Tibial nerve (tissue), 4 donors: ENCODE measurements around the gene IKBKE. TPM values are rescaled to one million over a fixed set of nuclear protein-coding genes. Genes with fewer than 3 reads are reported as not detected.

Experiments used
- DNase-seq, 2 donors: peaks; one replicate each; pipeline ENCODE4 v3.0.0-alpha.2; 2019; ENCODE audit warnings: low spot score in 2 of 2
- H3K27ac ChIP-seq, 4 donors: fragments of 200-600 bp; sonication (generic) in 3 of 4; one replicate each; pipeline ENCODE4 v1.5.1; 2017 to 2019; ENCODE audit warnings: mild to moderate bottlenecking in 1 of 4
- H3K27me3 ChIP-seq, 2 donors: fragments of 200-600 bp; sonication (generic) in 1 of 2; one replicate each; pipeline versions ENCODE4 v1.5.1 to v1.6.0; 2017 to 2019
- H3K36me3 ChIP-seq, 3 donors: fragments of 200-600 bp; sonication (generic); one replicate each; pipeline ENCODE4 v1.5.1; 2018 to 2019
- H3K4me1 ChIP-seq, 4 donors: fragments of 200-600 bp; sonication (generic) in 3 of 4; one replicate each; pipeline ENCODE4 v1.5.1; 2017 to 2019
- H3K4me3 ChIP-seq, 4 donors: fragments of 200-600 bp; sonication (generic) in 3 of 4; one replicate each; pipeline ENCODE4 v1.5.1; 2017 to 2019; ENCODE audit warnings: mild to moderate bottlenecking in 1 of 4, moderate library complexity in 1 of 4
- H3K9me3 ChIP-seq, 4 donors: fragments of 200-600 bp; sonication (generic) in 3 of 4; one replicate each; pipeline ENCODE4 v1.5.1; 2017 to 2019
- CTCF ChIP-seq, 5 experiments: fragments of 200-600 bp in 3 of 5; fragments of 450-650 bp in 2 of 5; sonication (generic) in 3 of 5; IDR thresholded peaks; one replicate each; pipeline ENCODE4 v1.5.1; 2016 to 2019; ENCODE audit warnings: antibody characterized with exemption in 5 of 5, mild to moderate bottlenecking in 3 of 5, moderate library complexity in 2 of 5
- EP300 ChIP-seq, 2 donors: sonication (generic); formaldehyde crosslinking; IDR thresholded peaks; one replicate each; pipeline ENCODE4 v1.6.1; 2017; ENCODE audit warnings: antibody characterized with exemption in 2 of 2, mild to moderate bottlenecking in 1 of 2
- POLR2A ChIP-seq, 2 donors: fragments of 450-650 bp; IDR thresholded peaks; one replicate each; pipeline ENCODE4 v1.6.1; 2017; ENCODE audit warnings: antibody characterized with exemption in 2 of 2, mild to moderate bottlenecking in 2 of 2, moderate library complexity in 2 of 2
- WGBS, 2 donors: methylation state at CpG; one replicate each; pipeline ENCODE4 v1.1.5; 2018; 5-methylcytosine and 5-hydroxymethylcytosine counted together
- total RNA-seq, 4 donors: library from RNA; depleted of rRNA; stranded (reverse); fragments of >200 nt; gene quantifications; one replicate each; pipeline ENCODE4 v1.1.0, GENCODE V29; 2016

IKBKE gene
- total RNA-seq, 4 donors from 2014 or later, result 1.5 to 18.0 (median 3.7) TPM

- H3K36me3 ChIP-seq, result peaks cover 0 to 23% (median 0%) of the 10 kb centered on the region in 3 donors
- H3K27me3 ChIP-seq, result no peaks in the 10 kb centered on the region
- peaks cover 0 to 48% (median 14%) of the 10 kb centered on the region in 4 donors for H3K4me1 ChIP-seq
- TF ChIP-seq CTCF (IDR thresholded peaks at IDR 0.05) (no peak), POLR2A (IDR thresholded peaks at IDR 0.05) (no peak), EP300 (IDR thresholded peaks at IDR 0.05) (no peak)
- WGBS, 2 donors, result 68 to 70% methylated on average over 7 of the region's 7 CpGs
- no peaks in the 10 kb centered on the region for H3K9me3 ChIP-seq
- peak overlapping the region in 1 of 4 donors; percentile 61 for H3K27ac ChIP-seq
- H3K4me3 ChIP-seq, result peak overlapping the region in 1 of 4 donors; percentile 64
- DNase-seq, result no peak
Measured at GRCh38 chr1:206471415-206471801, 1.1 kb downstream of the IKBKE start.

GRCh38 chr1:206472024-206472423, 1.7 kb downstream of the IKBKE start:
- no peak for DNase-seq
- Histone ChIP-seq H3K27ac (no peak overlapping the region), H3K27me3 (no peaks in the 10 kb centered on the region), H3K9me3 (no peaks in the 10 kb centered on the region), H3K36me3 (peaks cover 0 to 30% (median 0%) of the 10 kb centered on the region in 3 donors), H3K4me3 (no peak overlapping the region), H3K4me1 (peaks cover 0 to 48% (median 14%) of the 10 kb centered on the region in 4 donors)
- TF ChIP-seq EP300 (IDR thresholded peaks at IDR 0.05) (no peak), POLR2A (IDR thresholded peaks at IDR 0.05) (no peak), CTCF (IDR thresholded peaks at IDR 0.05) (no peak)
- 85 to 88% methylated on average over 2 of the region's 2 CpGs for WGBS, 2 donors

DNA sequence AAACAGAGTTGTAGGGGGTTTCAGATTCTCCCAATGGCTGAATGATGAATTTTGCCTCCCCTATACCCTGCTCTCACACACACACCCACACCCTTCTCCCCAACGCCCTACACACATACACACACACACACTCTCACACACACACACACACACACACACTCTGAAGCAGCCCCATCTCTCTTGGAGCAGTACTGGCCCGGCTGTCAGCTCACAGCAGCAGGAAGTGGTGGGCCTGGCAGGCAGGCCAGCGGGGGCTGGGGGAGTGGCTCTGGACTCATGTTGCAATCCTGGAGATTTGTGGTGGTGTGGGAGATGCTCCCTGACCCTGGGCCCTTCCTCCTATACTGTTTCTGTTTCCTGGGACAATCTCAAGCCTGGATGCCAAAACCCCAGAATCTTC, 2.2 kb downstream of the IKBKE start:
- DNase-seq, result no peak
- 16 to 34% methylated on average over 3 of the region's 3 CpGs for WGBS, 2 donors
- Histone ChIP-seq H3K4me1 (peaks cover 0 to 45% (median 14%) of the 10 kb centered on the region in 4 donors), H3K36me3 (peaks cover 0 to 32% (median 0%) of the 10 kb centered on the region in 3 donors), H3K27ac (no peak overlapping the region), H3K9me3 (no peaks in the 10 kb centered on the region), H3K27me3 (no peaks in the 10 kb centered on the region), H3K4me3 (no peak overlapping the region)
- no peak for TF ChIP-seq POLR2A (IDR thresholded peaks at IDR 0.05)
- TF ChIP-seq CTCF (IDR thresholded peaks at IDR 0.05), result no peak
- TF ChIP-seq EP300 (IDR thresholded peaks at IDR 0.05), result no peak

DNA sequence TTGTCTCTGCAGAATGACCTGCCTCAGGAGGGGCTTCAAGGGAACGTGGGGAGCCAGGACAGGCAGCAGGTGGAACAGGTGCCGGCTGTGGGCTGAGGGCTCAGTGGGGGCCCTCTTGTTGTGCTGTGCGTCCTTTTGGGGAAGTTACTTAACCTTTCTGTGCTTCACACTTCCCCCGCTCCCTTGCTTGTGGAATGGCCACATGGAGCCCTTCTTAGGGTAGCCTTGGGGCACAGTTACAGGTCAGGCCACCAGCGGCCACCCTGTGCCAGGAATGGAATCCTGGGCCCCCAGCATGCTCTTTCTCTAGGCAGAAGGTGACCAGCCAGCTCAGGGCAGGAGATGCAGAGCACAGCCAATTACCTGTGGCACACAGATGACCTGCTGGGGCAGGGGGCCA, 2.6 kb downstream of the IKBKE start:
- peaks cover 0 to 42% (median 14%) of the 10 kb centered on the region in 4 donors for H3K4me1 ChIP-seq
- H3K27ac ChIP-seq, result no peak overlapping the region
- no peaks in the 10 kb centered on the region for H3K9me3 ChIP-seq
- WGBS, 2 donors, result 33 to 51% methylated on average over 3 to 5 of the region's 5 CpGs
- H3K4me3 ChIP-seq, result no peak overlapping the region
- TF ChIP-seq EP300 (IDR thresholded peaks at IDR 0.05) (no peak), POLR2A (IDR thresholded peaks at IDR 0.05) (no peak), CTCF (IDR thresholded peaks at IDR 0.05) (no peak)
- H3K36me3 ChIP-seq, result peaks cover 0 to 37% (median 0%) of the 10 kb centered on the region in 3 donors
- DNase-seq, result no peak
- no peaks in the 10 kb centered on the region for H3K27me3 ChIP-seq

GRCh38 chr1:206476058-206476457, 5.8 kb downstream of the IKBKE start:
- H3K27ac ChIP-seq, result no peak overlapping the region
- H3K36me3 ChIP-seq, result peaks cover 0 to 40% (median 0%) of the 10 kb centered on the region in 3 donors
- H3K9me3 ChIP-seq, result no peaks in the 10 kb centered on the region
- H3K4me1 ChIP-seq, result peaks cover 0 to 19% (median 3%) of the 10 kb centered on the region in 4 donors
- no peaks in the 10 kb centered on the region for H3K27me3 ChIP-seq
- WGBS, 2 donors, result 89 to 93% methylated on average over 11 to 17 of the region's 17 CpGs
- no peak for DNase-seq
- TF ChIP-seq EP300 (IDR thresholded peaks at IDR 0.05) (no peak), POLR2A (IDR thresholded peaks at IDR 0.05) (no peak), CTCF (IDR thresholded peaks at IDR 0.05) (no peak)
- no peak overlapping the region for H3K4me3 ChIP-seq
